SJSA1 (cell line): Measurements from ENCODE around the gene PKNOX1. TPM values are rescaled to one million over a fixed set of nuclear protein-coding genes. Genes with fewer than 3 reads are reported as not detected.
A peak's percentile ranks its signal among the peaks of the same experiment; 100 is the strongest.
"Not testable (repeated sequence)": the region's sequence is repeated elsewhere in the genome, so short reads cannot be mapped to it uniquely, and the experiment has no call there.

Experiments used
- DNase-seq, 2 experiments: peaks; one replicate each; pipeline ENCODE4 v3.0.0-alpha.2; 2015 to 2020; ENCODE audit warnings: low spot score in 2 of 2, low read depth in 1 of 2
- H3K27ac ChIP-seq: fragments of 250-450 bp; sonication (Bioruptor Pico); 2 replicates; pipeline ENCODE4 v1.5.1; 2020; ENCODE audit warnings: mild to moderate bottlenecking, moderate library complexity
- H3K27me3 ChIP-seq: fragments of 250-450 bp; sonication (Bioruptor Pico); replicated peaks from 2 replicates; pipeline ENCODE4 v1.5.1; 2020; ENCODE audit warnings: mild to moderate bottlenecking, moderate library complexity
- H3K36me3 ChIP-seq: fragments of 250-450 bp; sonication (Bioruptor Pico); 2 replicates; pipeline ENCODE4 v1.5.1; 2020; ENCODE audit warnings: mild to moderate bottlenecking
- H3K4me1 ChIP-seq: fragments of 250-450 bp; sonication (Bioruptor Pico); replicated peaks from 2 replicates; pipeline ENCODE4 v1.6.1; 2021; ENCODE audit warnings: mild to moderate bottlenecking
- H3K4me3 ChIP-seq: fragments of 250-450 bp; sonication (Bioruptor Pico); 2 replicates; pipeline ENCODE4 v1.5.1; 2020; ENCODE audit warnings: mild to moderate bottlenecking
- H3K9me3 ChIP-seq: fragments of 250-450 bp; sonication (Bioruptor Pico); replicated peaks from 2 replicates; pipeline ENCODE4 v1.5.1; 2020; ENCODE audit warnings: mild to moderate bottlenecking
- total RNA-seq: library from RNA; depleted of rRNA; stranded (reverse); fragments of >200 nt; shearing (Covaris generic); gene quantifications from 2 replicates; pipeline ENCODE4 v1.2.3, GENCODE V29; 2014

PKNOX1 gene
- total RNA-seq, 1 experiment from 2014 or later: 37.7 TPM

GRCh38 chr21:42967616-42968015 lies 6.7 kb upstream of the PKNOX1 start:
- H3K27me3 ChIP-seq, H3K27ac ChIP-seq, H3K4me3 ChIP-seq, H3K36me3 ChIP-seq, H3K9me3 ChIP-seq, DNase-seq: not testable (repeated sequence)
- H3K4me1 ChIP-seq: peaks cover 13% of the 10 kb centered on the region

DNA sequence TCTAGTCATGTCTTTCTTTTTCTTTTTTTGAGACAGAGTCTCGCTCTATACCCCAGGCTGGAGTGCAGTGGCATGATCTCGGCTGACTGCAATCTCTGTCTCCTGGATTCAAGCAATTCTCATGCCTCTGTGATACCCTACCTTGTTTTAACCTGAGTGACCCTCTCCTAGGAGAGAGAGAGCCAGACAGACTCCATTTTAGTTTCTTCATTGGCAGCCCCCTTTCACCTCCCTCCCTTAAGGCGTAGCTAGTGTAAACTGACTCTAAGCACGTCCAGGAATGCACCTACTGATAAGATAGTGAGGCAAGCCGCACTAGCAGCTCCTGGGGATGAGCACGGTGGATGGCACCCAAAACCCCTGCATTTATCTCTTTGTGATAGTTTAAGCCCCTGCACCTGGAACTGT lies 5.2 kb upstream of the PKNOX1 start:
- Histone ChIP-seq H3K27ac (no peak overlapping the region), H3K27me3 (no peaks in the 10 kb centered on the region), H3K9me3 (no peaks in the 10 kb centered on the region), H3K4me3 (no peak overlapping the region), H3K36me3 (no peaks in the 10 kb centered on the region), H3K4me1 (peaks cover 21% of the 10 kb centered on the region)
- DNase-seq: no peak

- Histone ChIP-seq H3K9me3 (no peaks in the 10 kb centered on the region), H3K4me1 (peaks cover 30% of the 10 kb centered on the region), H3K36me3 (peaks cover 9% of the 10 kb centered on the region), H3K27ac (peak overlapping the region; percentile 63; the same call in 1 of the 2 replicates), H3K4me3 (no peak overlapping the region), H3K27me3 (no peaks in the 10 kb centered on the region)
- no peak for DNase-seq
Observed at GRCh38 chr21:42970946-42971653, 3.3 kb upstream of the PKNOX1 start.

- H3K27me3 ChIP-seq: no peaks in the 10 kb centered on the region
- DNase-seq: no peak
- H3K4me1 ChIP-seq: peaks cover 38% of the 10 kb centered on the region
- peaks cover 16% of the 10 kb centered on the region for H3K36me3 ChIP-seq
- H3K27ac ChIP-seq: peak overlapping the region; percentile 63
- H3K9me3 ChIP-seq: peaks cover 2% of the 10 kb centered on the region; the same call in 1 of the 2 replicates
- no peak overlapping the region for H3K4me3 ChIP-seq
Observed at GRCh38 chr21:42971897-42972275, 2.5 kb upstream of the PKNOX1 start.

DNA sequence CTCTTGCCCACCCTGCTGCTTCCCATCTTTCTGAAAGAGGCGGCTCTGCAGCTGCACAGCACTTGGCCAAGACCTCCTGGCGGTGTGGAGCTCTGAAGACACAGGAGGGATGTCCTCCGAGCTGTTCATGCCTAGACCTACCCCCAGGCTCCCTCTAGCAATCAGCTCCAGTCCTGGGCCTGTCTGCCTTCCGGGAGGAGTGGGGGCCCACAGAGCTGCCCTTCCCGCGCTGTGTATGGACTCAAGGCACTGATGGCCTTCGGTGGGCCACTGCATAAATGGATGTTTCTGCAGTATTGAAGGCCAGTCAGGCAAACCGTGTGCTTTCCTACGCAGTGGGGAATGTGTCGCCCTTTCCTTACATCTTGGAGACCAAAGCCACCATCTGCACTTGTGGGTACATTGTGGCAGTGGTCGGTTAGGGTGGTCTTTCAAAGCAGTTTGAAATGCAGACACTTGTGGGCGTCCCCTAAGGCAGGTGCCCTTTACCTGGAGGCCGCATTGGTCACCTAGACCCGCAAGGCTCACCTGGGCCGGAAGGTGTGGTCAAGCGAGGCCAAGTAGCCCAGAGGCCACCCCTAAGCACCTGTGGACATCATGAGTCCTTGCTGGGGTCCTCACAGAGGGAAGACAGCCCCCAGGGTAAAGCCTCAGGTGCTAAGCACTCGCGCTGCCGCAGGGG lies 912 bp upstream of the PKNOX1 start:
- H3K27ac ChIP-seq: peak overlapping the region; percentile 73
- H3K4me1 ChIP-seq: peaks cover 41% of the 10 kb centered on the region
- H3K9me3 ChIP-seq: peaks cover 5% of the 10 kb centered on the region; the same call in 1 of the 2 replicates
- DNase-seq: no peak
- peak overlapping the region; percentile 39 for H3K4me3 ChIP-seq
- H3K36me3 ChIP-seq: peaks cover 26% of the 10 kb centered on the region
- H3K27me3 ChIP-seq: no peaks in the 10 kb centered on the region

DNA sequence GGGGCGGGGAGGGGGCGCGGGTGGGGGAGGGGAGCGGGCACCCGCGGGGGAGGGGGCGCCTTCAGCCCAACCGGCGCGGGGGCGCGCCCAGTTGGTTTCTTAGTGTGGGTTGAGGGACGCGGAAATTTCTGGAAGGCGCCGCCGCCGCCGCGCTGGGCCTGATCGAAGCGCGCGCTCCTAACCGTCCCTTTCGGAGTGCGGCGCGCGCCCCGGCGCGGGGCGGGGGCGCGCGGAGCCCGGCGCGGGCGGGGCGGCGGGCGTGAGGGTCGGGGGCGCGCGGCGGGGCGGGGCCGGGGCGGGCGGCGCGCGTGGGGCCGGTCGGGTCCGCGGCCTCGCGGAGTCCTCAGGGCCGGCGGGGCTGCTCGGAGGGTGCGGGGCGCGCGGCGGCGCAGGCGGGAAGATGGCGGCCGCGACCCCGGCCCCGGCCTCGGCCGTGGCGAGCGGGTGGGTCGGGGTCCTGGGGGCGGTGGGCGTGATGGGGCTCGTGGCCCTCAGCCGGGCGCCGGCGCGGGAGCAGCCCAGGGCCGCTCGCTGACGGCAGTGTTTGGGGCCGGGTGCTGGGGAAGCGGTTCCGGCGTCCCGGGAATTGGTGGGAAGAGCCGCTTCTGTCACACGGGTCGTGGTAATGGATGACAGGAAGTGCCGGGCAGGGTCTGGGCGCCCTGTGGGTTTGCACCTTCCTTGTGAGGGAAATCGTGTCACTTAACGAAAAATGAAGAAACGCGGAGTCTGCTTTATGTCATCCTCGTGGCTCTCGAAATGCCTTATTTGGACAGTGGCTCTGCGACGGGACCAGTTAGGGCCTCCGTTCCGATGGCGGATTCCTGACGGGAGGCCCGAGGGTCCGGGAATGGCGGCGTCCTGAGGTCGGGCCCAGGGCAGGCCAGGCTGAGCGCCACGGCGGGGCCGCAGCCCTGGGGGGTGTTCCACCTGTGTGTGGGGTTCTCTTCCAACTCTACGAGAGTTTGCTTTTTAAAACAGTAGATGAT lies 764 bp downstream of the PKNOX1 start:
- Histone ChIP-seq H3K4me3 (peak overlapping the region; percentile 91), H3K4me1 (peaks cover 41% of the 10 kb centered on the region), H3K9me3 (peaks cover 5% of the 10 kb centered on the region; the same call in 1 of the 2 replicates), H3K27me3 (no peaks in the 10 kb centered on the region), H3K27ac (peak overlapping the region; percentile 95), H3K36me3 (peaks cover 39% of the 10 kb centered on the region)
- peak; percentile 65 to 72 for DNase-seq

DNA sequence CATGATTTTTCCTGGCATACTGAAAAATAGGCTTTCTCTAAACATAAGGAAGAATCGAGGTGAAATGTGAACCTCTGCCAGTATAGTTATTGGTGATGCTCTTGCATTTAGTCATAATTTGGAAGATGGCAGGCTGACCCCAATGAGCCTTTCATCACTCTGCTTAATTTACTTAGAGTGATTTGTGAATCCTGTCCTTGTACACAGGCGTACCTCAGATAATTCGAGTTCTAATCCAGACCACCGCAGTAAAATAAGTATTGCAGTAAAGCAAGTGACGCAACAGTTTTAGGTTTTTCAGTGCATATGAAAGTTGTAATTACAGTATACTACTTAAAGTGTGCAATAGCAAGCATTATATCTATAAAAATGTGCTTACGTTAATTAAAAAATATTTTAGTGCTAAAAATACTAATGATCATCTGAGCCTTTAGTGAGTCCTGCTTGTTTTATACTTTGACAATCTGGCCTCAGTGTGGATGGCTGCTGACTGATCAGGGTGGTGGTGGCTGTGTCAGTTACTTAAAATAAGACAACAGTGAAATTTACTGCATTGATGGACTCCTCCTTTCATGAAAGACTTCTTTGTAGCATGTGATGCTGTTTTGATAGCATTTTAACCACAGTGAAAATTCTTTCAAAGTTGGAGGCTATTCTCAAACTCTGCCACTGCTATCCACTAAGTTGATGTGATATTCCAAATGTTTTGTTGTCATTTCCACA lies 1.7 kb downstream of the PKNOX1 start:
- Histone ChIP-seq H3K36me3 (peaks cover 45% of the 10 kb centered on the region), H3K4me1 (peaks cover 41% of the 10 kb centered on the region)
- no peak for DNase-seq

DNA sequence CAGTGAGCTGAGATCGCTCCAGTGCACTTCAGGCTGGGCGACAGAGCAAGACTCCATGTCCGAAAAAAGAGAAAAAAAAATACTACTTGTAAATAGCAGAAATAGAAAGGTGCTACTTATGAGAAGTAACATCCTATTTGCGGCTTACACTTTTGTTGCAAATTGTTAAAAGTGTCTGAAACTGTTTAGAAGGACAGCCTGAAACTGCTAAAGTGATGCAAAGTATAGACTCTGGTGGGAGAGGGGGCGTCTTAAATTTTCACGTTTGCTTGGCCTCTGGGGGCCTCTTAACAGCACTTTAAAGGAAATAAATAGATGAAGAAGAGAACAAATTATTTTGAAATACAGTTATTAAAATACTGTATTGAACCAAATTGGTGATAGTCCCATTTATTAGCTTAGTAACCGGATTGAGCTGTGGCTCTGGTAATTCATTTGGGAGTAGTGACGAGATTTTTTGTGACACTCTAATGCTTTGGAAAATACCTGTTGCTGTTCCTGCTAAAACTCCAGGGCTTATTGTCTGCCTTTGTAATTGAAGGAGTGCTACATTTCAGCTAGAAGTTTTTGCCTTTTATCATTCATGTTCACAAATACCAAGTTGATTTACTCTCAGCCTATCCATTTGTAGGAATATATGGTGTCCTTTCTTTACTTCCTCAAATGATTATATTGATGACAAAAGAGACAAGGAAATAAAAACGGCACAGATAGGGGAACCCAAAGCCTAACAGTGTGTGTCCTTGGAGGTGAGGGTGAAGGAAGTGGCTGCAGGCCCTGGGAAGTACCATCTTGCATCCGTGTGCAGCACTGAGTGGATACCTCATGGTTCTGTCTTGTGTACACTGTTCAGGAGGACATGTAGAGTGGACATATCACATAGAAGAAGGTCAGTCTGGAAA lies 6.2 kb downstream of the PKNOX1 start:
- Histone ChIP-seq H3K4me3 (no peak overlapping the region), H3K9me3 (peaks cover 5% of the 10 kb centered on the region; the same call in 1 of the 2 replicates), H3K36me3 (peaks cover 48% of the 10 kb centered on the region), H3K27ac (no peak overlapping the region), H3K27me3 (no peaks in the 10 kb centered on the region), H3K4me1 (peaks cover 22% of the 10 kb centered on the region)
- no peak for DNase-seq

More for the DNA sequence above, 1.7 kb downstream of the PKNOX1 start:
- peaks cover 5% of the 10 kb centered on the region; the same call in 1 of the 2 replicates for H3K9me3 ChIP-seq
- peak overlapping the region; percentile 95 for H3K27ac ChIP-seq
- peak overlapping the region; percentile 91 for H3K4me3 ChIP-seq
- no peaks in the 10 kb centered on the region for H3K27me3 ChIP-seq

GRCh38 chr21:42981214-42981523 lies 6.8 kb downstream of the PKNOX1 start:
- no peak overlapping the region for H3K4me3 ChIP-seq
- peaks cover 5% of the 10 kb centered on the region; the same call in 1 of the 2 replicates for H3K9me3 ChIP-seq
- DNase-seq: no peak
- peaks cover 18% of the 10 kb centered on the region for H3K4me1 ChIP-seq
- no peaks in the 10 kb centered on the region for H3K27me3 ChIP-seq
- peaks cover 45% of the 10 kb centered on the region for H3K36me3 ChIP-seq
- no peak overlapping the region for H3K27ac ChIP-seq

- DNase-seq: no peak
- Histone ChIP-seq H3K27me3 (no peaks in the 10 kb centered on the region), H3K4me3 (no peak overlapping the region), H3K36me3 (peaks cover 42% of the 10 kb centered on the region), H3K4me1 (peaks cover 18% of the 10 kb centered on the region), H3K9me3 (peaks cover 4% of the 10 kb centered on the region; the same call in 1 of the 2 replicates), H3K27ac (no peak overlapping the region)
Observed at GRCh38 chr21:42981862-42982261, 7.5 kb downstream of the PKNOX1 start.

DNA sequence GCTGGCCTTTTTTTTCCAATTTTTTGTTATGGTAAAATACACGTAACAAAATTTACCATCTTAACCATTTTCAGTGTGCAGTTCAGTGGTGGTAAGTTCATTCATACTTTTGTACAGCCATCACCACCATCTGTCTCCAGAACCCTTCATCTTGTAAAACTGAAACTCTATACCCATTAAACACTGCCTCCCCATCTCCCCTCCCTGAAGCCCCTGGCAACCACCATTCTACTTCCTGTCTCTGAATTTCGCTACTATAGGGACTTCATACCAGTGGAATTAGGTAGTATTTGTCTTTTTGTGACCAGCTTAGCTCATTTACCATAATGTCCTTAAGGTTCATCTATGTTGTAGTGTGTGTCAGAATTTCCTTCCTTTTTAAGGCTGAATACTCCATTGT lies 8.7 kb downstream of the PKNOX1 start:
- Histone ChIP-seq H3K4me3 (no peak overlapping the region), H3K36me3 (peaks cover 33% of the 10 kb centered on the region), H3K27me3 (no peaks in the 10 kb centered on the region), H3K9me3 (no peaks in the 10 kb centered on the region), H3K4me1 (peaks cover 18% of the 10 kb centered on the region), H3K27ac (no peak overlapping the region)
- no peak for DNase-seq

GRCh38 chr21:42983869-42984268 lies 9.5 kb downstream of the PKNOX1 start:
- Histone ChIP-seq H3K4me1 (peaks cover 23% of the 10 kb centered on the region), H3K27me3 (no peaks in the 10 kb centered on the region), H3K9me3 (no peaks in the 10 kb centered on the region), H3K36me3 (peaks cover 29% of the 10 kb centered on the region), H3K27ac (no peak overlapping the region), H3K4me3 (no peak overlapping the region)
- DNase-seq: no peak
